ENCODE results near the gene SPECC1. TPM values are rescaled to one million over a fixed set of nuclear protein-coding genes. Genes with fewer than 3 reads are reported as not detected.
"Not testable (repeated sequence)": the region's sequence is repeated elsewhere in the genome, so short reads cannot be mapped to it uniquely, and the experiment has no call there.

Gene SPECC1
- total and polyA plus RNA-seq, 5 experiments from 2014 or later, result 1.8 to 4.7 (median 2.5) TPM

DNA sequence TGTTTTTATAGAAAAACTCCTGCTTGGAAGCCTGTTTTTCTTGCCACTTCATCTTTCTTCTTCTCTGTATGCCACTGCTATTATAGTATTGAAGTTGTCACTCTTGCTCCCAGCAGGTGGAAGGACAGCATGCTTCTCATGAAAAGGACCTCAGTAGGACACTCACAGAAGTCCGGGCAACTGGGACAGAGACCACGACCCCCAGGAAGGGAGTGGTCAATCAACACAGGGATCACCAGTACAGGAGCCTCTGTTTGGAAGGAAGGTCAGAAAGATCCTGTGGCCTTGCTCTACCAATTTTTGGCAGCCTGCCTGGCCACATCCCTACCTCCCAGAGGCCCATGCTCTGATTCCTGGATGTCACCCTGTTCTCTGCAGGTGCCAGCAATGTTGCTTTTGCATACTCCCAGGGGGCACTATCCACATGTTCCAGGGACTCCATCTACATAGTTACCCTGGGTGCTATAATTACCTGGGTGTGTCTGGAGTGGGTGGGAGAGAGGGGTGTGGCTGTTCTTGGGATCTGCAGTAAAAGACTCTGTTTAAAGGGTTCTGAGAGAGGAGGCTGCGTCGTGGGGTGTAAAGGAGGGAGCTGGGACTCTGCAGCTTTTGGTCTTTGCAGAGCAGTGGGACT, 17.8 kb upstream of the SPECC1 start:
- Mint-ChIP-seq H3K4me1 (peaks cover 2 to 10% (median 4%) of the 10 kb centered on the region in 4 donors), H3K4me3 (no peak overlapping the region)
- POLR2A ChIA-PET, result no interaction called here

DNA sequence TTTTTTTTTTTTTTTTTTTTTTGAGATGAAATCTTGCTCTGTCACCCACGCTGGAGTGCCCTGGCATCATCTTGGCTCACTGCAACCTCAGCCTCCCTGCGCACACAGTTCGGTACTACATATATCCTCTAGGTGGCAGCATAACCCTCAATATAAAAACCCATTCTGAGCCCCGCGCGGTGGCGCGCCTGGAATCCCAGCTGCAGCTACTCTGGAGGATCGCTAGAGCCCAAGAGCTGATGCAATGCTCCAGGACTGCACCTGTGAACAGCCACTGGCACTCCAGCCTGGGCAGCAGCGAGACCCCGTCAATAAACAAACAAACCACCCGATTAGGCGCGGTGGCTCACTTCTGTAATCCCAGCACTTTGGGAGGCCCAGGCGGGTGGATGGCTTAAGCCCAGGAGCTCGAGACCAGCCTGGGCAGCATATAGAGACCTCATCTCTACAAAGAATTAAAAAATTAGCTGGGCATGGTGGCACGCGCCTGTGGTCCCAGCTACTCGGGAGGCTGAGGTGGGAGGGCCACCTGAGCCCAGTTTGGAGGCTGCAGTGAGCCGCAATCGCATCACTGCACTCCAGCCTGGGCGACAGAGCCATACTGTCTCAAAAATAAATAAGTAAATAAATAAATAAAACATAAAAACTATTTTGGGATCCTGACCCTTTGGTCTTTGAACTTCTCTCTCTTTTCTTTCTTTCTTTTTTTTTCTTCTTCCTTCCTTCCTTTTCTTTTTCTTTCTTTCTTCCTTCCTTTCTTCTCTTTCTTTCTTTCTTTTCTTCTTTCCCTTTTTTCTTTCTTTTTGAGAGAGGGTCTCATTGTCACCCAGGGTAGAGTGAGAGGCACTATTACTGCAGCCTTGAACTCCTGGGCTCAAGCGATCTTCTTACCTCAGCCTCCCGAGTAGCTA, 16.1 kb upstream of the SPECC1 start:
- Mint-ChIP-seq H3K4me1 (peaks cover 2 to 10% (median 5%) of the 10 kb centered on the region in 4 donors), H3K36me3 (no peaks in the 10 kb centered on the region), H3K4me3 (peak overlapping the region in 4 of 10 donors; percentile 24 to 62 (median 44)), H3K9me3 (no peaks in the 10 kb centered on the region), H3K27me3 (peaks cover 1 to 11% (median 10%) of the 10 kb centered on the region in 5 donors), H3K27ac (peak overlapping the region in 1 of 10 donors; percentile 34)
- ATAC-seq (peak; percentile 99 to 100), DNase-seq (peak; percentile 59 to 84 (median 72))
- POLR2A ChIA-PET, result interaction anchor here (0.7 kb wide), 2 partner anchors 15 to 194 kb away, joined by 3 to 5 read pairs; no protein-coding TSS in a partner anchor

More for the DNA sequence above, 17.8 kb upstream of the SPECC1 start:
- ATAC-seq (no peak), DNase-seq (no peak)
- no peaks in the 10 kb centered on the region for H3K36me3 Mint-ChIP-seq
- no peak overlapping the region for H3K27ac Mint-ChIP-seq
- no peaks in the 10 kb centered on the region for H3K9me3 Mint-ChIP-seq
- peaks cover 0 to 8% (median 3%) of the 10 kb centered on the region in 5 donors for H3K27me3 Mint-ChIP-seq

DNA sequence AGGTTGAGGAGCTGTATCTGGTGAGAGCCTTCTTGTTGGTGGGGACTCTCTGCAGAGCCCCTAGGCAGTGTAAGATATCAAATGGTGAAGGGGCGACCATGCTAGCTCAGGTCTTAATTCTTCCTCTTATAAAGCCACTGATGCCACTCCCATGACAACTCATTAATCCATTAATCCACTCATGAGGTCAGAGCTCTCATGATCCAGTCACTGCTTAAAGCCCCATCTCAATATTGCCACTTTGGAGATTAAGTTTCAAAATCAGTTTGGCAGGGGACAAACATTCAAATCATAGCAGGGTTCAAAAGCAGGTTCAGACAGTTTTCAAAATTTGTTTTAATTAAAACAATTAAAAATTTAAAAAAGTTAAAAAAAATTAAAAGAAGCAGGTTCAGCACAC, 13.1 kb upstream of the SPECC1 start:
- H3K36me3 Mint-ChIP-seq, result no peaks in the 10 kb centered on the region
- H3K9me3 Mint-ChIP-seq, result no peaks in the 10 kb centered on the region
- ATAC-seq, result no peak
- DNase-seq, result no peak
- H3K4me3 Mint-ChIP-seq, result no peak overlapping the region
- H3K27ac Mint-ChIP-seq, result no peak overlapping the region
- peaks cover 1 to 33% (median 23%) of the 10 kb centered on the region in 5 donors for H3K27me3 Mint-ChIP-seq
- POLR2A ChIA-PET, result interaction anchor here (0.8 kb wide), 1 partner anchor 14 kb away, joined by 3 read pairs; no protein-coding TSS in a partner anchor
- H3K4me1 Mint-ChIP-seq, result peaks cover 2 to 10% (median 5%) of the 10 kb centered on the region in 4 donors

DNA sequence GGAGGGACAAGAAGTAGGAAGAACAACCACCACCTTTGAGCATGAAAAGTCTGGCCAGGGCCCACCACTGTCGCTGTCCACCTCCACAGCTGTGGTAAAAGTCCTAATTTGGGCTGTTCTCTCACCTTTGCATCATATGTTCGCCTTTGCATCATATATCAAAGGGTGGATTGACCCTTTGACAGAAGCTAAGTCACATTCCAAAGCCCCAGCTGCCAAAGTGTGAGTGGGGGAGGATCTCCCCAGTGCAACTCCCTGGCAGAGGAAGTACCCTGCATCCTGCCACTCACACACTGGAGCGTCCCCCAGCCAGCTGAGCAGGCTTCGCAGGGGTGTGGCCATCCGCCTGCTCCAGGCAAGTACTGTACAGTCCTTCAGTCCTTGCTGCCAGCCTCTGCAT, 12.7 kb upstream of the SPECC1 start:
- Mint-ChIP-seq H3K9me3 (no peaks in the 10 kb centered on the region), H3K4me1 (peaks cover 2 to 10% (median 5%) of the 10 kb centered on the region in 4 donors), H3K4me3 (no peak overlapping the region), H3K36me3 (no peaks in the 10 kb centered on the region), H3K27me3 (peaks cover 1 to 33% (median 23%) of the 10 kb centered on the region in 5 donors), H3K27ac (no peak overlapping the region)
- POLR2A ChIA-PET, result interaction anchor here (0.8 kb wide), 1 partner anchor 14 kb away, joined by 3 read pairs; no protein-coding TSS in a partner anchor
- no peak for DNase-seq
- ATAC-seq, result no peak

DNA sequence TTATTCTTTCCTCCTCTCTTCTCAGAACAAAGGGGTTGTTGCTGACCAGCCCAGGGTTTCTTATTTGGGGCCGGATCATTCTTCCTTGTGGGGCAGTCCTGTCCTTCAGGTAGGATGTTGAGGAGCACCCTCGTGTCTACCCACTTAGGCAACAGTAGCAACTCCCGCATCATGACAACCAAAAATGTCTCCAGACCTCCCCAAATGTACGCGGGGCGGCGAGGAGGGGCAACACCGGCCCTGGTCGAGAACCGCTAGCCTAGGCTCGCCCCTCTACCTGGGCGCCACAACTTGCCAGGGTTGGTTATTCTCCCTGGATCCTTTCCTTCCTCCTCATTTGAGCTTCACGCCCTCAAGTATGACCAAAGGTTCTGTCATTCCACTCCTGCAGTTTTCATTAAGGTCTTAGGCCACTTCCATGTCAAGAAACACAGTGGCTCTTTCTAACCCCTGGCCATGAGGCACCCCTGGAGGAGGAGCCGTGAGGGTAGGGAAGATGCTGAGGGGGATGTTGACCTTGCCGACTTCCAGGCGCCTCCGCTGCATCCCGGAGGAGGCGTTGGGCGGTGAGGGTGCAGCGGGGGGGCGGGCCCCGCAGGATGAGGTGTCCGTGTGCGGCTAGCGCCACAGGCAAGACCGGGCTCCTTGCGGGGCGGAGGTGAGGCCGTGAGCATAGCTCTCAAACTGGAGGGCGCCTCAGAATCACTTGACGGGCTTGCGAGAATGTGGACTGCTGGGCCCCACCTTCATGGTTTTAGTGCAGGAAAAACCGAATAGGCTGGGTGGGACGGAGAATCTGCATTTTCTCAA, 712 bp upstream of the SPECC1 start:
- peaks cover 0 to 3% (median 0%) of the 10 kb centered on the region in 9 donors for H3K9me3 Mint-ChIP-seq
- peak overlapping the region; percentile 81 to 95 (median 90) for H3K4me3 Mint-ChIP-seq
- H3K4me1 Mint-ChIP-seq, result peaks cover 7 to 17% (median 9%) of the 10 kb centered on the region in 4 donors
- H3K27ac Mint-ChIP-seq, result peak overlapping the region in 5 of 10 donors; percentile 24 to 67 (median 37)
- DNase-seq (peak in 1 of 10 donors; percentile 4), ATAC-seq (peak; percentile 17 to 29)
- H3K27me3 Mint-ChIP-seq, result peaks cover 26 to 78% (median 43%) of the 10 kb centered on the region in 5 donors
- no peaks in the 10 kb centered on the region for H3K36me3 Mint-ChIP-seq
- POLR2A ChIA-PET, result interaction anchor here (1.6 kb wide), 1 partner anchor 31 kb away, joined by 5 read pairs; the partner anchor contains the start of gene AKAP10

GRCh38 chr17:20009052-20009301, 182 bp upstream of the SPECC1 start:
- Mint-ChIP-seq H3K4me1 (peaks cover 7 to 17% (median 9%) of the 10 kb centered on the region in 4 donors), H3K27ac (peak overlapping the region in 5 of 10 donors; percentile 33 to 67 (median 37)), H3K36me3 (no peaks in the 10 kb centered on the region), H3K4me3 (peak overlapping the region; percentile 81 to 95 (median 90)), H3K27me3 (peaks cover 31 to 84% (median 48%) of the 10 kb centered on the region in 5 donors), H3K9me3 (peaks cover 0 to 3% (median 0%) of the 10 kb centered on the region in 9 donors)
- POLR2A ChIA-PET, result interaction anchor here (1.6 kb wide), 1 partner anchor 32 kb away, joined by 5 read pairs; the partner anchor contains the start of gene AKAP10
- ATAC-seq (peak in 1 of 2 donors; percentile 48), DNase-seq (peak in 1 of 10 donors; percentile 87)

DNA sequence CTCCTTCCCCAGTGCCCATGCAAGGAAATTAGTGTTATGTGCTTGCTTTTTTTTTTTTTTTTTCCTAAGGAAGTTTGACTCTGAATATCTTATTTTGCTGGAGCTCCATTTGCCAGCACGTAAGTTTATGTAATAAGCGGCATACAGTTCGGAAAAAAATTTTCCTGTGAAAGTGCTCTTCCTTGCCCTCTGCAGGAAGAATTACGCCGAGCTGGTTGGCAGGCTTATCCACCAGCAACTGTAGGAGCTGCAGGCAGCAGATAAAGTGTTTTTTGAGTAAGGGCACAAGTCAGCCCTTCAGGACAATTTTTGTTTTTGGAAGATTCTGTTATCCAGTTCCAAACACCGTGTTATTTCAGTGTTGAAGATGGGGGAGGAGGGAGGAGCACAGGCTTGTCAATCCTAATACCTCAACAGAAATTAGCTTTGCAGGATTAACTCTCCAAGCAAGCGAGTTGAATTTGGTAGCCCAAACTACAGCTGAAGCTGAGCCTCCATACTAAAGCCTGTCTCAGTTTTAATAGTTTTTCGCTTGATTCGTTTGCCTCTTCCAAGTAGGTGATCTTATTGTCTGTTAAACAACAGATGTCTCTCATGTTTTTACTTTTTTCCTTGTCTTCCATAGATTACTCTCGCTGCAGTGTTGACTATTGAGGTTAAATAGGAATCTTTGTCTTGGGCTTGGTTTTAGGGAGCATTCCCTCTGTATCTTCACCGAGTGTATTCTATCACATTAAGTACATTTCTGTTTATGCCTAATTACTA, 1.1 kb downstream of the SPECC1 start:
- POLR2A ChIA-PET, result interaction anchor here (0.6 to 1.4 kb wide), 6 partner anchors 9 to 987 kb away, joined by 3 to 4 read pairs (median 3); partner anchors contain the start of gene AKAP10
- ATAC-seq (no peak), DNase-seq (peak in 1 of 10 donors; percentile 5)
- H3K27ac Mint-ChIP-seq, result peak overlapping the region in 1 of 10 donors; percentile 78
- peak overlapping the region; percentile 78 to 88 (median 85) for H3K4me3 Mint-ChIP-seq
- no peaks in the 10 kb centered on the region for H3K36me3 Mint-ChIP-seq
- H3K27me3 Mint-ChIP-seq, result peaks cover 36 to 87% (median 51%) of the 10 kb centered on the region in 5 donors
- peaks cover 0 to 3% (median 0%) of the 10 kb centered on the region in 9 donors for H3K9me3 Mint-ChIP-seq
- peaks cover 7 to 17% (median 9%) of the 10 kb centered on the region in 4 donors for H3K4me1 Mint-ChIP-seq

- Mint-ChIP-seq H3K27me3 (peaks cover 36 to 81% (median 51%) of the 10 kb centered on the region in 5 donors), H3K4me3 (peak overlapping the region in 5 of 10 donors; percentile 82 to 86 (median 86)), H3K27ac (no peak overlapping the region), H3K4me1 (peaks cover 7 to 17% (median 9%) of the 10 kb centered on the region in 4 donors), H3K36me3 (no peaks in the 10 kb centered on the region), H3K9me3 (peaks cover 0 to 3% (median 0%) of the 10 kb centered on the region in 9 donors)
- DNase-seq (no peak), ATAC-seq (no peak)
- POLR2A ChIA-PET, result interaction anchor here (0.9 to 1.4 kb wide), 2 partner anchors 33 to 35 kb away, joined by 3 to 4 read pairs; partner anchors contain the start of gene AKAP10
Observed at GRCh38 chr17:20010936-20011335, 1.8 kb downstream of the SPECC1 start.

DNA sequence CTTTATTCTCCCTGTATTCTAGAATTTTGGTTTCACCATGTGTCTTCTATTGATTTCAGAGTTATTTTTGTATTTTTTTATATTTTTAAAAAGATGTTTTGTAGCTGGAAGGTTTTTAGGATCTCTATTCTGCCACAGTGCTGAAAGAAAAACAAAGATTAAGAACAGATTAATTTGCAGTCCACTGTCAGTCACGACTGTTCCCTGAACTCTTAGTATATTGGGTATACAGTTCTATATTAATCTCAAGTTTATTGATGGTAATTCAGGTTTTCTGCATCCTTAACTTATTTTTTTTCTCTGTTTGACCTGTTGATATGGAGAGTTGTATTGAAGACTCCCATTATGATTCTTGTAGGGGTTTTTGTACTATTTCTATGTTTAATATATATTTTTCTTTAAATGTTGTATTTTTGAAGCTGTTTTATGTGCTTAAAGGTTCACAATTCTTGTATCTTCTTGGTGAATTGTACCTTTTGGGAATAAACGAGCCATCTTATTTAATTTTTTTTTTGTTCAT, 2.9 kb downstream of the SPECC1 start:
- DNase-seq (no peak), ATAC-seq (no peak)
- POLR2A ChIA-PET, result no interaction called here
- Mint-ChIP-seq H3K36me3 (no peaks in the 10 kb centered on the region), H3K9me3 (peaks cover 0 to 3% (median 0%) of the 10 kb centered on the region in 9 donors), H3K27me3 (peaks cover 34 to 72% (median 50%) of the 10 kb centered on the region in 5 donors), H3K27ac (no peak overlapping the region), H3K4me1 (peaks cover 7 to 17% (median 9%) of the 10 kb centered on the region in 4 donors), H3K4me3 (no peak overlapping the region)

- H3K36me3 Mint-ChIP-seq, ATAC-seq, H3K4me3 Mint-ChIP-seq, POLR2A ChIA-PET, H3K9me3 Mint-ChIP-seq, H3K4me1 Mint-ChIP-seq, H3K27ac Mint-ChIP-seq, DNase-seq: not testable (repeated sequence)
- peaks cover 29 to 53% (median 43%) of the 10 kb centered on the region in 5 donors for H3K27me3 Mint-ChIP-seq
Observed at GRCh38 chr17:20016475-20016992, 7.4 kb downstream of the SPECC1 start.

DNA sequence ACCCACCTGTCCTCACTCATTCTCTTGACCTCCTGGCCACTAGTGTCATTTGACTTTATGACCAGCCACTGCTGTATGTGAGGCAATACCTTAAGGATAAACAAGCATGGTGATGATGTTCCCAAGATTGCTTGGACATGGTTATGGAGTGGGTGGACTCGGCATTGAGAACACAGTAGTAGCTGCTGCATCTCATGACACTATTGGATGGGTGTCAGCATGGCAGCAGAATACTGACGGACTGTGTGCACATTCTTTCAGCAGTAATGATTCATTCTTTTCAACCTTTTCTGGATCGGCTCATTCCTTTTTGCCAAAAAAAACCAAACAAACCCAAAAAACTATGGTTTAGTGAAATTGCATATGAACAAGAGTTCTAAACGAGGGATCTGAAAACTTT, 13.5 kb downstream of the SPECC1 start:
- POLR2A ChIA-PET, result no interaction called here
- Mint-ChIP-seq H3K27ac (no peak overlapping the region), H3K27me3 (peaks cover 5 to 9% (median 6%) of the 10 kb centered on the region in 5 donors), H3K4me3 (no peak overlapping the region), H3K4me1 (peaks cover 0 to 3% (median 0%) of the 10 kb centered on the region in 4 donors), H3K9me3 (peaks cover 0 to 5% (median 0%) of the 10 kb centered on the region in 9 donors), H3K36me3 (peaks cover 0 to 2% (median 0%) of the 10 kb centered on the region in 3 donors)
- no peak for ATAC-seq
- DNase-seq, result no peak

All from naive thymus-derived CD8-positive, alpha-beta T cell (primary cell).